ENCODE measurements around the gene NELFB.

NELFB gene

DNA sequence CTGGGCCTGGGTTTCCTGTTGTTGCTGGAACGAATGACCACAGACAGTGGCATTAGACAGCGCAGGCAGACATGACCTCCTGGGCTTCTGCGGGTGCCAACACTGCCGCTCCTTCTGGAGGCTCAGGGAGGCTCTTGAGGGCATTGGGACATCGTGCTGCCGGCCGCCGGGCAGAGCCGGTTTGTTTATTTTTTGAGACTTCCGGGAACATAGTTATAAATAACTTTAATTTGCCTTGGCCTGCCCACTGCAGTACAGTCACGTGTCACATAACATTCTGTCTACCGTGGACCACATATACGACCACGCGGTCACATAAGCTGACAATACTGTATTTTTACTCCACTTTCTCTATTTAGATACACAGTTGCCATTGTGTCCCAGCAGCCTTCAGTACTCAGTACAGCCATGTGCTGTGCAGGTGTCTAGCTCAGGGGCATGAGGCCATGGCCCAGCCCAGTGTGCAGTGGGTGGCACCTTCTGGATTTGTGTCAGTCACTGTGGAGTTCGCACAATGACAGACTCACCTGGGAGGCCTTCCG lies 14.2 kb downstream of the NELFB start:
- no peak for DNase-seq (ENCODE audit: low read depth, low spot score)

DNA sequence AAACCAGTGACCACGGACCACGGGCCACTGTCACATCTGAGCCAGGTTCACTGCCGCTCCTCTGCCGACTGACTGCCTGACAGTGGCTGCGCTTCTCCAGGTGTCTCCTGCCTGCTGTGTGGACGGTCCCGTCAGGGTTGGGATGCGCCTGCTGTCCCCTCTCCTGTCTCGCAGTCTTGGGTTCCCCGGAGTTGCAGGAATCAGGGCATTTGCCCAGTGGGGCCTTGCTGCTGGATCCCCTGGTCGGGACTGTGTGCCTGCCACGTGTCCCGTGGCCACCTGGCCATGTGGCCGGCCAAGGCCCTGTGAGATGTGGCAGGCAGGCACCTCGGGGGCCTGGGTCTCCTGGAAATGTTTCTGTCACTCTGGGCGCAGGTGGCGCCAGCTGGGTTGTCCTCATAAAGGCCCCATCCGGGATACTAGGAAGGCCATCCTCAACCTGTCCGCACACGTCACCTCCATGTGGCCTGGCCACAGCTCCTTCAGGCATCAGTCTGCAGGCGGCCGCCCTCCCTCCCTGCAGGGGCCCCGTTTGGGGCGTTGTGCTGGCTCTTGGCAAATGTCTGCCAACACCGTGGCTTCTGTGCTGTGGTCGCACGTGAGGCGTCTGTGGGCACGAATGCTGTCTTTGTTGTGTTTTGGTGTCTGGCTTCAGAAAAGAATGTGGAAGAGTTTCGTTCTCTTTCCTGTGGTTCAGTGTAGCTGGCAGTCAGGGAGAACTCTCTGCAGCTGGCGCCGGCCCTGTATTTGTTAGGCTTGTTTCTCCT lies 16.0 kb downstream of the NELFB start:
- ChIA-PET CTCF (interaction anchor here (0.8 to 1.1 kb wide), 2 partner anchors 9 to 10 kb away, joined by 3 read pairs; no protein-coding TSS in a partner anchor), POLR2A (no interaction called here)
- DNase-seq (ENCODE audit: low read depth, low spot score): no peak
- TF ChIP-seq, protein P1, sequence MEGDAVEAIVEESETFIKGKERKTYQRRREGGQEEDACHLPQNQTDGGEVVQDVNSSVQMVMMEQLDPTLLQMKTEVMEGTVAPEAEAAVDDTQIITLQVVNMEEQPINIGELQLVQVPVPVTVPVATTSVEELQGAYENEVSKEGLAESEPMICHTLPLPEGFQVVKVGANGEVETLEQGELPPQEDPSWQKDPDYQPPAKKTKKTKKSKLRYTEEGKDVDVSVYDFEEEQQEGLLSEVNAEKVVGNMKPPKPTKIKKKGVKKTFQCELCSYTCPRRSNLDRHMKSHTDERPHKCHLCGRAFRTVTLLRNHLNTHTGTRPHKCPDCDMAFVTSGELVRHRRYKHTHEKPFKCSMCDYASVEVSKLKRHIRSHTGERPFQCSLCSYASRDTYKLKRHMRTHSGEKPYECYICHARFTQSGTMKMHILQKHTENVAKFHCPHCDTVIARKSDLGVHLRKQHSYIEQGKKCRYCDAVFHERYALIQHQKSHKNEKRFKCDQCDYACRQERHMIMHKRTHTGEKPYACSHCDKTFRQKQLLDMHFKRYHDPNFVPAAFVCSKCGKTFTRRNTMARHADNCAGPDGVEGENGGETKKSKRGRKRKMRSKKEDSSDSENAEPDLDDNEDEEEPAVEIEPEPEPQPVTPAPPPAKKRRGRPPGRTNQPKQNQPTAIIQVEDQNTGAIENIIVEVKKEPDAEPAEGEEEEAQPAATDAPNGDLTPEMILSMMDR (IDR thresholded peaks at IDR 0.05; ENCODE audit: insufficient read depth, low read length, missing control alignments): no peak
- H3K4me3 ChIP-seq (ENCODE audit: low read depth, low read length): no peak overlapping the region

More for the DNA sequence above, 14.2 kb downstream of the NELFB start:
- ChIA-PET POLR2A (no interaction called here), CTCF (interaction anchor here (1.1 kb wide), 1 partner anchor 14 kb away, joined by 3 read pairs; no protein-coding TSS in a partner anchor)
- no peak overlapping the region for H3K4me3 ChIP-seq (ENCODE audit: low read depth, low read length)
- TF ChIP-seq, protein P1 (IDR thresholded peaks at IDR 0.05; ENCODE audit: insufficient read depth, low read length, missing control alignments): no peak

DNA sequence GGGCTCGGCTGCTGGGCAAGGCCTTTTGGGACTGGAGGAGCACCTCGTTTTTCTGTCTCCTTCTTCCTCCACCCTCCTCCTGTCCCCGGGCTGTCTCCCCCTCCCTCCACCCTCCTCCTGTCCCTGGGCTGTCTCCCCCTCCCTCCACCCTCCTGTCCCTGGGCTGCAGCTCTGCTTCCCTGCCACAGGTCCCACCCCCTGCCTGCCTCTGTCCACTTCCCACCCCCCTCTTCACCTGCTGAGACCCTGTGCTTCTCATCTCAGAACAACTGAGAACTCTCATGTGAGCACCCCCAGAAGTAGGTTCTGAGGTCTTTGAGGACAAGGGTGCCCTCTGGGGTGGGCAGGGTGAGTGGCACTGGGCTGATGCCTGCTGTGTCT lies 16.6 kb downstream of the NELFB start:
- TF ChIP-seq, protein P1 (IDR thresholded peaks at IDR 0.05; ENCODE audit: insufficient read depth, low read length, missing control alignments): no peak
- DNase-seq (ENCODE audit: low read depth, low spot score): no peak
- ChIA-PET POLR2A (no interaction called here), CTCF (interaction anchor here (0.8 kb wide), 1 partner anchor 9 kb away, joined by 3 read pairs; no protein-coding TSS in a partner anchor)
- no peak overlapping the region for H3K4me3 ChIP-seq (ENCODE audit: low read depth, low read length)

DNA sequence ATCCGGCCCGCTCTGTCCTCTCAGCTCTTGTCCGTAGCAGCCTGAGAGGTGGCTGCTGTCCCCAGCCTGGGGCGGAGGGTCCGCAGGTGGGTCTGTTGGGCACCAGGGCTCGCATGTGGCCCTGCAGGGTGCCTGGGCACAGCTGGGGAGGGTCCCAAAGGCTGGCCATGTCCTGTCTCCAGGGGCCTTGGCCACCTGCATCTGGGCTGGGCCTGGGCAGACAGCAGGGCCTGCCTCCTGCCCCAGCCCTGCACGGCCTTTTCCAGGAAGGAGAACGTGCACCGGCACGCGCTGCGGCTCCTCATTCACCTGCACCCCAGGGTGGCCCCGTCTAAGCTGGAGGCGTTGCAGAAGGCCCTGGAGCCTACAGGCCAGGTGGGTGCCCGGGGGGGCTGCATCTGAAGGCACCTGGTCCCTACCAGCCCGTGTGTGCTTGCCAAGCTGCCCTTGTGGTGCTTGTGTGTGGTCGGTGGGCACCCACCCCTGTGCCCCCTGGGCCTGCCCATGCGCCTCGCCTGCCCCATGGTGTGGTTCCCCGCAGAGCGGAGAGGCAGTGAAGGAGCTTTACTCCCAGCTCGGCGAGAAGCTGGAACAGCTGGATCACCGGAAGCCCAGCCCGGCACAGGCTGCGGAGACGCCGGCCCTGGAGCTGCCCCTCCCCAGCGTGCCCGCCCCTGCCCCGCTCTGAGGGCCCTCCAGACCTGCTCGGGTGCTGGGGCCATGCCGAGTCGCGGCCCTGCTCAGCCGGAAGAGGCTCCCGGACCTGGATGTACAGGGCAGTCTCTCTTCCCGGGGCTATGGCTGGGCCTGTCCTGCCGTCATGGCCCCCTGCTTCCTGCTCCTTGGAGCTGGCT lies 17.3 kb downstream of the NELFB start:
- no peak for DNase-seq (ENCODE audit: low read depth, low spot score)
- ChIA-PET CTCF (interaction anchor here (2.2 kb wide), 1 partner anchor 35 kb away, joined by 5 read pairs; no protein-coding TSS in a partner anchor), POLR2A (interaction anchor here (0.8 kb wide), 1 partner anchor 32 kb away, joined by 3 read pairs; no protein-coding TSS in a partner anchor)
- TF ChIP-seq, protein P1 (IDR thresholded peaks at IDR 0.05; ENCODE audit: insufficient read depth, low read length, missing control alignments): no peak
- no peak overlapping the region for H3K4me3 ChIP-seq (ENCODE audit: low read depth, low read length)

DNA sequence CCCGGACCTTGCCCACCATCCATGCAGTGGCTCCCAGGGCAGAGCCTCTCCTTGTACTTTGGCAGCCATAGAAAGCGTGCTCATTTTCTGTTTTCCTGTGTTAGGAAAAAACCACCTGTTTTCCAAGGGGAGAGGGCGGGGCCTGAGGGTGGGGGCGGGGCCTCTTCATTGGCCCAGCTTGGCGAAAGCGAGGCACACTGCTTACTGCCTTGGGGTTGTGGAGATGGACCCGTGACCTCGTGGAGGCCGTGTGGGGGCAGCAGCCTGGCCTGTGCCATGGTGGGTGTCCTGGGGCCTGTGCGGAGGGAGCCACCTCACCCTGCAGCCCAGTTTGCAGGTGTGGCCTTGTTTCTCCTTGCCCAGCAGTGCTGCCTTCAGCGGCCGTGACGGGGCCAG lies 18.0 kb downstream of the NELFB start:
- CTCF ChIA-PET: interaction anchor here (1.0 to 2.2 kb wide), 3 partner anchors 8 to 46 kb away, joined by 3 to 5 read pairs (median 3); partner anchors contain the start of gene RNF224
- TF ChIP-seq, protein P1 (IDR thresholded peaks at IDR 0.05; ENCODE audit: insufficient read depth, low read length, missing control alignments): no peak
- H3K4me3 ChIP-seq (ENCODE audit: low read depth, low read length): no peak overlapping the region
- POLR2A ChIA-PET: interaction anchor here (0.8 kb wide), 1 partner anchor 32 kb away, joined by 3 read pairs; no protein-coding TSS in a partner anchor
- DNase-seq (ENCODE audit: low read depth, low spot score): no peak

All from AG04449 (cell line).